Body of pancreas (tissue), 4 donors: ENCODE results near the gene CELA2A.

Experiments used
- CTCF ChIP-seq, 7 experiments: fragments of 450-650 bp in 4 of 7; fragments of 200-600 bp in 3 of 7; sonication (generic) in 3 of 7; IDR thresholded peaks; one replicate each; pipeline ENCODE4 v1.5.1; 2016 to 2019; ENCODE audit warnings: antibody characterized with exemption in 7 of 7
- POLR2A ChIP-seq, 3 donors: fragments of 450-650 bp; IDR thresholded peaks; one replicate each; pipeline ENCODE4 v1.6.1; 2016; ENCODE audit warnings: antibody characterized with exemption in 3 of 3, mild to moderate bottlenecking in 2 of 3

DNA sequence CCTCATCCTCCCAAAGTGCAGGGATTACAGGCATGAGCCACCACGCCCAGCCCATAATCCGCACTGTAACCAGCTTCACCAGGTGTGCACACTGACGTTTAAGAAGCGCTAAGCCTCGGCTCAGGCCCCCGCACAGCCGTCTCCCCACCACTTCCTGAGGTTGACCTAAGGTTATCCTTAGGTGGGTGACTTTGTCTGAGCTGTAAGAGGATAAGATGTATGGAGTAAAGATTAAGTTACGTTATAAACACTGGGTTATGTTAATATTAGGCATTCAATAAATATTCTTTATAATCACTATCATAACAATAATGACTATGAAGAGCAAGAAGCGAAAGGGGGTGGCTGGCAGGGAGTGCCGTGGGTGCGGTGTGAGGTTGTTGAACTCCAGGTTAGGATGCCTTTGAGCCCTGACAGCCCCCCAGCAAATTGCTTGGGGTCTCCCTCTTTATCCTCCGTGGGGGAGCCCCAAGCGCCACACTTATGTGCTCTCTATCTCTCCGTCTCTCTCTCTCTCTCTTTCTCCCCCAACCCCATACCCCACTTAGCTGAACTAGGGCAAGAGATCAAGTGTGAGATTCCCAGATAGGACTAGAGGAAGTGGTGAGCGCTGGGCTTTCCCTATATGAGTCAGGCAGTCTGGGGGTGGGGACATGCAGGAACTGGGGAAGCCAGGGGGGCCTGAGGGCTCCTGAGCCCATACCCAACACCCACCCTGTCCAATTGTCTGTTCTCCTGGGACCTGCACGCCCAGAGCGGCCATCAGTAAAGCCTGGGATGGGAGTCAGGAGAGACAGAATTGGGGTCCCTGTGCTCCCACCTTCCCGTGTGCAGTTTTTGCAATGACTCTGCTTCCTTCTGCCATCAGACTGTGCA, 39.2 kb upstream of the CELA2A start:
- TF ChIP-seq CTCF (IDR thresholded peaks at IDR 0.05) (no peak), POLR2A (IDR thresholded peaks at IDR 0.05) (no peak)
